GM12892 (cell line): Measurements from ENCODE around the gene FCSK.

Experiments
- POLR2A ChIP-seq: IDR thresholded peaks from 2 replicates; pipeline ENCODE4 v1.6.1; 2011; ENCODE audit warnings: low read depth, low read length, control low read depth
- POLR2AphosphoS5 ChIP-seq: IDR thresholded peaks from 2 replicates; pipeline ENCODE4 v1.6.1; 2011; ENCODE audit warnings: low read depth, low read length, control low read depth

DNA sequence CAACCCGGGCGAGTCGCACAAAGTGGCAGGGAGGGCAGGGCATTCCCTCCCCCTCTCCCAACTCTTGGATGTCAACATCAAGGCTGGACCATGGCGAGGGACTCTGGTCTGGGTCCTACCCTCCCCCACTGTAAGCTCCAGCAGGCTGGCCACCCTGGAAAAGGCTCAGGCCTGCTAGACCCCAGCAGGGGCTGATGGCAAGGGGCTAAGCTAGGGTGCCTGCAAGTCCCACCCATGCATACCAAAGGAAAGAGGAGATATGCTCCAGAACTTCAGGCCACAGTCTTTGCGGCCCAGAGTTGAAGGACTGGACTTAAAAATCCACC, 35.4 kb upstream of the FCSK start:
- TF ChIP-seq POLR2A, result no peak
- no peak for TF ChIP-seq POLR2AphosphoS5
